ENCODE measurements around the gene MACROH2A2. TPM values are rescaled to one million over a fixed set of nuclear protein-coding genes. Genes with fewer than 3 reads are reported as not detected.

MACROH2A2 gene
- total and polyA plus RNA-seq, 10 donors: 1.2 to 4.9 (median 3.1) TPM

DNA sequence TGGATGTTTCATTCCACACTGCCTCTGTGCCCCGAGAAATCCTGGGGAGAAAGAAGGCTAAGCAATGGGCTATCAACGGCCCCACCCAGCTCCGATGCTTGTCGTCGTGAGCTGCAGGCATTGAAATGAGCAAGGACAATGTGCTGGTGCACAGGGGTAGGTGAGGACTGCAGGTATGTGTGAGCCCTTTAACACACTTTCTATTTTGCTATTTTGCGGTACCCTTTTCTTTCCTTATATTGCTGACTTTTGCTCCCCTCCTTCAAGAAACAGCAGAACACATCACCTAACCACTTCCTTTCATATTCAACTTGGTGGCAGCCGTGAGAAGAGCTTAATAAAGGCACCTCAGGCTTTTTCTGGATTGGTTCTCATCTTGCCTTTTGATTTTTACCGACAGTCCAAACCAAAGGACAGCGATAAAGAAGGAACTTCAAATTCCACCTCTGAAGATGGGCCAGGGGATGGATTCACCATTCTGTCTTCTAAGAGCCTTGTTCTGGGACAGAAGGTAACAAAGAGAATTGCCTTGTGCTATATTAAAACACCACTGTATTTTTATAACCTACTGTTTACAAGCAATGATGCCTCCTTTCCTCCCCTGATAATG, 40.8 kb downstream of the MACROH2A2 start:
- Histone ChIP-seq H3K4me1 (peaks cover 0 to 27% (median 7%) of the 10 kb centered on the region in 6 donors), H3K4me3 (peak overlapping the region in 4 of 8 donors; percentile 6 to 51 (median 12)), H3K27me3 (replicated peaks in 1 of 7) (no peaks in the 10 kb centered on the region), H3K27ac (peak overlapping the region in 5 of 8 donors; percentile 19 to 68 (median 64)), H3K9me3 (no peaks in the 10 kb centered on the region), H3K36me3 (peaks cover 0 to 8% (median 0%) of the 10 kb centered on the region in 6 donors)
- intact Hi-C loops (cut with DNase I; ENCODE audit: low total_unique reads): no loop called here
- WGBS, 5 donors: 70 to 78% (median 76%) methylated on average over 9 of the region's 9 CpGs
- TF ChIP-seq POLR2AphosphoS5 (IDR thresholded peaks at IDR 0.05) (peak in 2 of 3 donors; percentile 11 to 12), CTCF (IDR thresholded peaks at IDR 0.05 in 8 of 11, conservative IDR thresholded peaks at IDR 0.05 in 3 of 11) (no peak)
- no peak for DNase-seq

DNA sequence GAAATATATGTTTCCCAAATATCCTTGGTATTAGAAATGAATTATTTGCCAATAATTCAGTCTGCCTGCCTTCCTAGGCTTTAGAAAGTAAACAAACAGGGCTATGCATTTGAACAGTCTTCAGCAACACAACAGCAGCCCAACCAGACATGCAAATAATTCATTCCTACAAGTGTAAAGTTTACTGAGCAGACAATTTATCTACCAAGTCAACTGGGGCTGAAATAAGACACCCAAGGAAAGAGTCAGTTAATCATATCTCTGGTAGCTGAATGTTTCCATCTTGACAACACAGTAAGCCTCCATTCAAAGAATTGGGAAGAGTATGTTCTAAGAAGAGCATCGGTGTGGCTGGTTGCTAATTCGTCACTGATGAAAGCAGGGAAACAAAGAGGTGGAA, 41.6 kb downstream of the MACROH2A2 start:
- peaks cover 0 to 16% (median 0%) of the 10 kb centered on the region in 6 donors for H3K36me3 ChIP-seq
- TF ChIP-seq POLR2A (IDR thresholded peaks at IDR 0.05) (no peak), CTCF (IDR thresholded peaks at IDR 0.05 in 8 of 11, conservative IDR thresholded peaks at IDR 0.05 in 3 of 11) (no peak), POLR2AphosphoS5 (IDR thresholded peaks at IDR 0.05) (no peak)
- peak overlapping the region in 1 of 8 donors; percentile 66 for H3K27ac ChIP-seq
- H3K9me3 ChIP-seq: no peaks in the 10 kb centered on the region
- peaks cover 0 to 27% (median 7%) of the 10 kb centered on the region in 6 donors for H3K4me1 ChIP-seq
- no peaks in the 10 kb centered on the region for H3K27me3 ChIP-seq (replicated peaks in 1 of 7)
- H3K4me3 ChIP-seq: no peak overlapping the region
- intact Hi-C loops (cut with DNase I; ENCODE audit: low total_unique reads): no loop called here
- WGBS, 5 donors: 88 to 100% (median 93%) methylated on average over 2 of the region's 2 CpGs
- no peak for DNase-seq

DNA sequence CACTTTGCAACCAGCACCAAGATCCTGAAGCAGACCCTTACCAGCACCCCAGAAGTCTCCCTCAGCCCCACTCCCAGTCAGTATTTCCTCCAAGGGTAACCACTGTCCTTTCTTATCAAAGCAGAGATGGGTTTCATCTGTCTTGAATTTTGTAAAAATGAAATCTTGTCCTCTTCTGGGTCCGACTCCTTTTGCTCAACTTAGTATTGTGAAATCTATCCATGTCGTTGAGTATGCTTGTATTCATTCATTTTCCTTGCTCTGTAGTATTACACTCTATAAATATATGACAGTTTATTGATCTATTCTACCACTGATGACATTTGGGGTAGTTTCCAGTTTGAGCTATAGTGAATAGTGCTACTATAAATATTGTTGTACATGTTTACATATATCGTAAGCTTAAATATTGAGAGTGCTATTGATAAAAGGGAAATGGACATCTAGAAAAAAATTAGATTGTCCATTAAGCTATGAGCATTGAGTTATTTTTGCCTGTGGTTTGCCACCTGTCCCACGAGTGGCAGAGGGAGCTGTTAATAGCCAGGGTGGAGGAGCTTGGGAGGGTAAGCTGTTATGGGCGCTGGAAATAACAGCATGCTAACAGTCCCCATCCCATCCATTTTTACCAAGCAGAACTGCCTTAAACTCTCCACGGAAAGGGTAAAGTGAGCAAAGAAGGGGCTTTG, 43.5 kb downstream of the MACROH2A2 start:
- WGBS, 5 donors: 76 to 86% (median 81%) methylated on average over 6 of the region's 6 CpGs
- intact Hi-C loops (cut with DNase I; ENCODE audit: low total_unique reads): no loop called here

More for the DNA sequence above, 43.5 kb downstream of the MACROH2A2 start:
- Histone ChIP-seq H3K4me3 (no peak overlapping the region), H3K9me3 (no peaks in the 10 kb centered on the region), H3K27me3 (replicated peaks in 1 of 7) (no peaks in the 10 kb centered on the region), H3K27ac (no peak overlapping the region), H3K4me1 (peaks cover 0 to 27% (median 7%) of the 10 kb centered on the region in 6 donors), H3K36me3 (peaks cover 0 to 29% (median 0%) of the 10 kb centered on the region in 6 donors)
- no peak for DNase-seq
- no peak for TF ChIP-seq POLR2AphosphoS5 (IDR thresholded peaks at IDR 0.05)
- no peak for TF ChIP-seq POLR2A (IDR thresholded peaks at IDR 0.05)
- TF ChIP-seq CTCF (IDR thresholded peaks at IDR 0.05 in 8 of 11, conservative IDR thresholded peaks at IDR 0.05 in 3 of 11): no peak
